NCI-H2227 treated with DMSO at 0.1 percent for 48 hours (cell line): ENCODE results near the gene FAM222A.

ENCODE experiments used
- DNase-seq: peaks from one replicate; lab custom pipeline; 2025; lab: John Stamatoyannopoulos, UW

The FAM222A gene

DNA sequence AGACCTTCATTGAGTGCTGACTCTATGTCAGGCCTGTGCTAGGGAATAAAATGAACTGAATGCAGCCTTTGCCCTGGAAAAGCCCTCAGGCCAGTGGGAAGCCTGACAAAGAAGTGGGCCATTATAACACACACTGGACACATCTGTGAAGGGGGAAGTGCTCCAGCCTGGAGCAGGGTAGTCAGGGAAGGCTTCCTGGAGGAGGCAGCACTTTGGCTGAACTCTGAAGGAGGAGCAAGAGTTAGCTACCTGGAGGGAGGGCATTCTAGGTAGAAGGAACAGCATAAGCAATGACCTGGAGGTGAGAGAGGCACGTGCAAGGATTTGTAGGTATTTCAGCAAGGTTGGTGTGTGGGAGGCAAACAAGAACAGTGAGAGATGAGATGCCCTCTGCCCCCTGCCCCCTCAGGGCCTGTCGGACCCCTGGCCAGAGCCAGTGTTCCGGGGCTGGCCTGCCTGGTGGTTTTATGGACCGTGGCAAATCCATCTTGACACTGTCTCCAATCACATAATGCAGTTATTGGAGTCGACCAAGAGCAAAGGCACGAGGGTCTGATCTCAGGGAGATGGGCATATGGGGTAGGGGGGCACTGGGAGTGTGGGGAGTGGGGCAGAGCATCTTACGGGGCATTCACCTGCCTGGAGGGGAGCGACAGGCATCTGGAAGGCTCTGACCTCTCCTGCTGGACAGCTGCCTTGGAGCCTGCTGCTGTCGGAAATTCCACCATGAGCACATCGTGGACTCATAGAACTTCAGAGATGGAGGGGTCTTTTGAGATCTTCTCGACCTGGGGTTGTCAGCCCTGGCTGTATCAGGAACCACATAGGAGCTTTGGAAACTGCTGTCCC, 2.7 kb upstream of the FAM222A start:
- DNase-seq: no peak

DNA sequence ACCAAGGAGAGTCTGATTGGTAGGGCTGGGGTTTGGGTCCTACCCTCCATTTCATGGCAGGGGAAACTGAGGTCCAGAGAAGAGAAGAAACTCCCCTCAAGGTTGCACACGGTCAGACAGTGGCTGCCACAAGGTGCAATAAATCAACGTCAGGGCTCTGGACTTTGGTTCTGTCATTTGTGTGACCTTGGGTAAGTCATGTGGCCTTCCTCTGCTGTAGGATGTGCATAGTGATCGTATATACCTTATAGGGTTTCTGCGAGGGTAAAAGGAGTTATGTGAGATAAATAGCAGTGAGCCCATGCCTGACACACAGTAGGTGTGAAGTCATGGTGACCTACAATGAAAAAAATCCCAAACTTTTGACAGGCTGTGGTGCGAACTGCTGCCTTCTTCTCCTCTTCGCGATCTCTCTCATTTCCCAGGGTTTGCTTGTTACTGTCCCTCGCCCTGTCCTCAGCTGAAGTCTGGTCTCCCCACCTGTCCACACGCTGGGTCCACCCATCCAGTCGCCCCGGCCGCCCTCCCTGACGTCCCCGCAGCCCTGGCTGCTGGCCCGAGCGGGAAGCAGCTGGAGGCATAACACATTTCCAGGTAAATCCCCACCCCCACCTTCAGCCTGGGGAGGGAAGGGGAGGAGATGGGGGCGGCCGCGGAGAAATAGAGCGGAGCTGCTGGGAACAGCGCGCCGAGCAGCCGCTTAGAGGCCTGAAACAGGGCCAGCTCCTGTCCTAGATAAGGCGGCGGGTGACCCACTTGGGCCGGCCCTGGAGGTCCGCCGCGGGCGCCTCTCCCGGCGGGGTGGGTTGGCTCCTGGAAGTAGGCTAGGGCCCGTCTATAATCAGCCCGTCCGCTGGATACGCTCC, 1.8 kb upstream of the FAM222A start:
- no peak for DNase-seq

DNA sequence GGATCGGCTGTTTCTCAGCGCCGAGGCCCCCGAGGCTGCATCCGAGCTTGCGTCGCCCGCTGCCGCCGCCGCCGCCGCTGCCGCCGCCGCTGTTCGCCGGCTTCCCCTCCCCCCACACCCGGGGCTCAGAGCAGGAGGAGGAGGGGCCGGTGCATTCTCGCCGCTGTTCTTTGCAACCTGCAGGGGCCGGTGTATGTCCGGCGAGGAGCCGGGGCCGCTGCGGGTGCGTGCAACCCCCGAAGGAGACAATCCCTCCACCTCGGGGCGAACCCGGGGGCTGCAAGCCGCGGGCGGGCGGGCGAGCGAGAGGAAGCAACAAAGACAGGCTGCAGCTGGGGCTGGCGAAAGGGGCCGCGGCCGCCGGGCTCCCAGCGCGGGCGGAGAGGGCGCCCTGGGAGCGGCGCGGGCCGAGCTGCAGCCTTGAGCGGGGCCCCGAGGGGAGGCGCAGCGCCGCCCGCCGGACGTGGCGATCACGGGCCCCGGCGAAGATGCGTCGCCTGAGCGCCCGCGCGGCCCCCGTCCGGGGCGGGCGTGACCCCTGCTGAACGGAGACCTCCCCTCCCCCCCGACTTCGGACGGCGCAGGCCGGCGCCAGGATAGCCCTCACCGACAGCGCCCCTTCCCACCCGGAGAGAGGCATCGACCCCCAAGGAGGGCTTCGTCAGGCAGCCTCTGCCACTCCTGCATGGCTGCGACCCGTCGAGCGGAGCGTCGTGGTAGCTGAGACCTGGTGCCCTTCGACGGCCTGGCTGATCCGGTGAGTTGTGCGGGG, 702 bp downstream of the FAM222A start:
- DNase-seq: peak; percentile 37

DNA sequence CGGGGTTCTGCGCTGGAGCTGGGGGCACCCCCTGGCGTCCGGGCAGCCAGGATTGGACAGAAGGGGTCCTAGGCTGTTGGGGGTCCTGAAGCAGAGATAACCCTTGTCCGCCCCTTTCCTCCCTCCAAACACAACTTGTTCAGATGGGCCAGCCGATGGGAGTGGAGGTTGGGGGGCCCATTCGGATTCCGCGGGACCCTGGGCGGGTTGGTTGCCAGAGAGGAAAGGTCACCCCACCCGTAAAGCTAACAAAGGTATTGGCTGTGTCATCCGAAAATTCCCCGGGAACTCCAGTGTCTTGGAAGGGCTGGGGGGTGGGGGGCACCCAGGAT, 1.3 kb downstream of the FAM222A start:
- DNase-seq: no peak

DNA sequence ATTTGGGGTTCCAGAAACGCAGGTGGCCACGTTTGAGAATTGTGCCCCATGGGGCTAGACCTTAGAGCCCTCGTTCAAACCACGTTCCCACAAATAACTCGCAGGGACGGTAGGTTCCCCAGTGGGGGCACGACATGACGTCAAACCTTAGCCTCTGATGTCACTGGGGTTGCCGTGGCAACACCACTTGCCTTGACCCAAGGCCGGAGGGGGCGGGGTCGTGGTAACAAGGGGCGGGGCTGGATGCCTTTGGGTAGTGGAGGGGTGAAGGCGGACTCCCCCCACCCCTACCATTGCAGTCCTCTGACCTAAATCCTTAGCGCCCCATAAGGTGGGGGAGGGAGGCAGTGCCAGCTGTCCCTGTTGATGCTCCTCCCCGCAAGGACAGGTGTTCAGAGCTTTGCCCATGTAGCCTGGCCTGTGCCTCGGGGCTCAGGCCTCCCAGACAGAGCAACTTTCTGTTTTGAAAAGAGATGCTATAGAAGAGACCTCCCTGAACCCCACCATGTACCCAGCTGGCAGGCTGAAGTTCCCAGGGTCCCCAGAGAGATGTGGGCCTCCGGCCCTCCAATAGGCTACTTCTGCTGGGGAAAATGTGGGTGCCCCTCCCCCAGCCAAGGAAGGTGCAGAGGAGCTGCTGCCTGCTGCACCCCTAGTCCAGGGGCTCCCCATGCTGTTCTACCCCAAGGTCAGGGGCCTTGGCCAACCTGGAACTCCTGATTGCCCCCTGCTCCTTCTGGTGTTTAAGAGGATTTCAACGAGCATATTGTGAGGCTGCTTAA, 1.9 kb downstream of the FAM222A start:
- DNase-seq: no peak

DNA sequence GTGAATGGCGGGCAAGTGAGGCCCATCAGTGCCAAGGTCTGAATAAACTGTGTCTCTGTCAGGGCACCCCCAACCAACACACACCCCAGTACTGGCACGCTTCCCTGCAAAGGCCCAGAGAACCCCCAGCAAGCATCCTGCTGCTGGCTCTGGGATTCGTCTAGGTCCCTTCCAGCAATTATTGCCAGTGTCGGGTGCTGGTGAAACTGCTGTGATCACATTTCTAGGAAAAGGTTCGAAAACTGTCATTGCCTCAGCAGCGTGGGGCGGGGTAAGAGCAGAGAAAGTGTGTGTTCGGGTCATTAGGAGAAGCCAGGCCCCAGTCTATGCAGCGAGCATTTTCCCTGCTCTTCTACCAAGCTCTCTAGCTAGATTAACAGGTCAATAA, 2.5 kb downstream of the FAM222A start:
- peak; percentile 68 for DNase-seq

DNA sequence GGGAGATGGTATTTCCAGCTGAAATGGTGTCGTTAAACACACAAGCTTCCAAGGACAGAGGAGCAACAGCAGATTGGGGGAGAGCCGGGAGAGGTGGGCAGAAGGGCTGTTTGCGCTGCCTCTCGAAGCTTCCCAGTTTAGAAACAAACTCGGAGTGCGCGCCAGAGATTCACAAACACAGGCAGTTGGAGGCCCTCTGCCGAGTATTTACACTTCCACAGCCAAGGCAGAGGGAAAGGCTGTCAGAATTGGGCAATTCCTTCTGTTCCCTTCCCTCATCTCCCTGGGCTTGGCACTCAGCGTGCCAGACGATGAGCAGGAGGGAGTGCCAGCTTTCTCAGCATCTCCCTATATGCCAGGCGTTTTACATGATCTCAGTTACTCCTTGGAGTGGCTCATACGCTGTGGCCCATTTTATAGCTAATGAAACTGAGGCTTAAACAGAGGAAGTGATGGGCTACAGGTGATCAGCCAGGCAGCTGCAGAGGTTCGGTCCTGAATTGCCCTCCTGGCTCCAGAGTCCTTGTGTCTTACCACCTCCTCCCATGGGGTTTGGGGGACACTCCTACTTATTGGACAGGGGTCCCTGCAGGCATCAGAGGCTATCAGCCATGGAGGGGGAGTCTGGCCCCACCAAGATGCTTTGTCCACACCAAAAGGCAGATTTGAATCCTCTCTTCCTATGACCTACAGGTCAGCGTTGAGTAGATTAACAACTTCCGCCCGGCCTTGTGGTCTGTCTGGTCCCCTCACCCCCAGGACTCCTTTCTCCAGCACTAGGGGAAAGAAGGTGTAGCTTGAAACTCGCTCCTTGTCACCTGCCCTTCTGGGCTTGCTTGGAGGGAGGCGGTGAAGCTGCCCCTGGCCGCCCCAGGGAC, 3.1 kb downstream of the FAM222A start:
- DNase-seq: peak; percentile 68

DNA sequence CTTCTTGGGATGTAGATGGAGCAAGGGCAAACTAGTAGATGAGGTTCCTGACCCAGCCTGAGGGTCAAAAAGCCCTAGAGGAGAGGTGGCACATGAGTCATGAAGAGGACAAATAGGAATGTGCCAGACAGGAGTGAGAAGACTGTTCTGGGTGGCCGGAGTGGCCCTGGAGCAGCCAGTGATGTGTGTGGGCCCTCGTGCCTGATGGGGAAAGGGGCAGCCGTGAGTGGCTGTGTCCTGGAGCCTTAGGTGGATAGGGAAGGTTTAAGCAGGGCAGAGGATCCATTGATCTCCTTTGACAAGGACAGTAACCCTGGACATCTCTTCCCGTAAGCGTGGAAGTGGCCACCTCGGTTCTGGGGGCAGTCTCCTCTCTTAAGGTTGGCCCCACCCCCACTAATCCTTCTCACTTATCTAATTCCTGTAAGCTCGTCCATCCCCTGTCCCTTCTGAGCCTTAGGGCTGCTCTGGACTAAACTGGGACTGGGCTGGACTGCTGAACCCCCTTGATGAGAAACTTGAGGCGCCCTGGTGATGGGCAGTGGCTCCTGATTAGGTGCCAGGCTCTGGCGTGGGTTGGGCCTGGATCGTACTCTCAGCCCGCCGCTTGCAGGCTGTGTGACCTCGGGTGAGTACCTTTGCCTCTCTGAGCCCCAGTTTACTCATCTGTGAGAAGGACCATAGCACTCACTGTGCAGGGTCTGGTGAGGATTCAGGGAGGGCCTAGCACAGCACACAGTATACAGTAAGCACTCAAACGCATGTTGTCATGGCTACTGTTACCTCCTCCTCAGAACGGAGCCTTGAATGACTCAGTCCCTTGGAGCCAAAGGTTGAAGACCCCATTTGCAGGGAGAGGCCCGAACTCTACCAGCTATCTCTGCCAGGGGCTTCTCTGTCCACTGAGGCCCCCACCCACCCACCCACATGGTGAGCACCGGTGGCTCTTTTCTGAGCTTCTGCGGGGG, 4.0 kb downstream of the FAM222A start:
- no peak for DNase-seq

DNA sequence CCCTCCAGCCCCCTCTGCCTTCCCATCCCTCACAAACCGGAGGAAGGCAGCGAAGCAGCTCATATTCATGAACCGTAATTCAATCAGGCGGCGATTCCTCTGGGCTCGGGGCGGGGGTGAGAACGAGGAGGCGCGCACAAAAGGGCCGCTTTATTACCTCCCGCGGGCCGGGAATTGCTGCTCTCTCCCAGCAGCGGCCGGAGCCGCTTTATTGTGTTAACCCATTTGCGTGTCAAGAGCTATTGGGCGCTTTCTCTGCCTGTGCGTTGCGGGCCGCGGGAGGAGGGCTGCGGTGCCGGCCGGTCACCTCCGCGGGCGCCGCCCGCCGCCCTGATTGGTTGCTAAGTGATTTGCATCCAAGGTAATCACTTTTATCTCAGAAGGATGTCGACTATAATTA, 4.8 kb downstream of the FAM222A start:
- peak; percentile 75 for DNase-seq

DNA sequence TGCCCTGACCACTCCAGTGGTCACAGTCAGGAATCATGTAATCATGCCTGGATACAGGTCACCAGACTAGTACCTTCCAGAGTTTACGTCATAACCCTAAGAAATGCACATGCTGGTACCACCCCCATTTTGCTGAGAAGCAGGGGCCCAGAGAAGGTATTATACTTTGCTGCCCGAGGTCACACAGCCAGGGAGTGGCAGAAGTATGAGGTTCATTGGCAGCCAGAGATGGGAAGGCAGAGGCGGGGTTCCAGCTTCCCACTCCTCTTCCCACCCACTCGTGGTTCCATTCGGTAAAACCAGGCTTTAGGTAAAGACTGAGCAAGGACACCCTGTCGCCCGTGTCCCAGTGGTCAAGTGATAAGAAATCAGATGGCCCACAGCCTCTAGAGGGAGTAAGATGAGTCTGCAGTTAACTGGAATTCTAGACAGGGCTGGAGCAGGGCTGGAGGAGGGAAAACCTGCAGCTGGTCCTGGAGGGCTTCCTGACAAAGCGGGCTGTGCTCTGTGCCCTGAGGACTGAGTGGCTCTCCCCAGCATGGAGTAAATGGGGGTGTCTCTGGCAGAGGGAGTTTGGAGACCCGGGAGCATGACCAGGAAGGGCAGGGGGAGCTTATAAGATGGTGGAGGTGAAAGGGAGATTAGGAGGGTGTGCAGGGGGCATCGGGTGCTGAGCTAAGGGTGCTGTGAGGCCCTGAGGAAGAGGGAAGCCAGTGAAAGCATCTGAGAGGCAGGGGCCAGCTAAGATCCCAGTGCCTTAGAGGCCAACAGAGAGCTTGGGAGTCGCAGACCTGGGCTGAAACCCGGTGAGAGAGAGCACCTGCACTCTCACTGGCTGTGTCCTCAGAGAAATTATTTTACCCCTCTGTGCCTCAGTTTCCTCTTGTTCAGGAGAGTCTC, 5.7 kb downstream of the FAM222A start:
- no peak for DNase-seq

DNA sequence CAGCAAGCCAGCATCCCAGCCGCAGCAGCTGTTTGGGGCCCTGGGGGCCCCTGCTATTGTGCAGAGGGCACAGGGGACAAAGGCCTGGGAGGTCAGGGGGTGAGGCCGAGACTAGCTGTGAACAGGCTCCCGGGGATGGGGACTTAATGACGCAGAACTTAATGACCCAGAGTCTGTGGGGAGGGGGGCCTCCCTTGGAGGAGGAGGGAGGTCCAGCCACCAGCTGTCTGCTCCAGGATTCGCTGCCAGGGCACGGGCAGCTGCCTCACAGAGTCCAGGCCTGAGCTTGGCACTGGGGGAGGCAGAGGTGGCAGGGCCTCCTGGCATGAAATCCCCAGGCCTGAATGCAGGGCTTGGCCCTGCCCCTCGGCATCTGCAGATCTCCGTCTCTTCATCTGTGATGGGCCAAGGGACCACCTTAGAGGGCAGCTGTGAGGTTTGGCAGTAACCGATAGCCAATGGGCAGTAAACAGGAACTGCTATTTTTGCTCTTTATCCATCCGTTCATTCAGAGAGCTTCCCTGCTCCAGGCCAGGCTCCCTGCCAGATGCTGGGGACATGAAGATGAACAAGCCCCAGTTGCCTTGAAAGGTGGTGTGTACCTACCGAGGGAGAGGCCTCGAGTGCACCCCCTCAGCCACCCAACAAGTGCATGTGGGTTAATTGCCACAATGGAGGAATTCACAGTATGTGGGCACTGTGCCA, 6.7 kb downstream of the FAM222A start:
- DNase-seq: no peak

DNA sequence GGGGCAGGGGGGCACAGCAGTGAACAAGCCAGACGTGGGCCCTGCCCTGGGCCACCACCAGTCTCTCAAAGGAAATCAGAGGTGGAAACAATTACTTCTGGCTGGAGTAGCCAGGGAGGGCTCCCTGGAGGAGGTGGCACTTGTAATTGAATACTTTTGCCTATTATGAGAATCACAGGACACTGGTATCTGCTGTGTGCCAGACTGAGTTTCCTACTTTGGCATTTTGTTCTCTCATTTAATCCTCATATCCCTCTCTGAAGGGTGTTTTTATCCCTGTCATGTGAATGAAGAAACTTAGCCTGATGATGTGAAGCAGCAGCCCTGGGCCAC, 7.2 kb downstream of the FAM222A start:
- no peak for DNase-seq

DNA sequence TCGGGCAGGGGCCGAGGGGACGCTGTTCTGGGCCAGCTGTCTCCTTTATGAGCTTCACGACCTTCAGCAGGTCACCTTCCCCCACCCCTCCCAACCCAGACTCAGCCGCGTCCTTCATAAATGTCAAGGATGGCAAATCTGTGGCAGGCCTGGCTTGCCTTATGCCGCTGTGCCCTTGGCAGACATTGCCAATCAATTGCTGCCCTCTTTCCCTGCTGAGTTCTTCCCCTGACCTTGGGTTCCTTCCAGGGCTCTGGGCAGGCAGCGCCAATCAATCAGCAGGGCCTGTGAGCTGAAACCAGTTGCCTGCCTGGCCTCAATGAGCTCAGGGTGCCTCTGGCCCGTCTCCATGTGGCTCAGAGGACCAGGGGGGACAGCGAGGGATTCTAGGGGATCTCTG, 7.7 kb downstream of the FAM222A start:
- no peak for DNase-seq

DNA sequence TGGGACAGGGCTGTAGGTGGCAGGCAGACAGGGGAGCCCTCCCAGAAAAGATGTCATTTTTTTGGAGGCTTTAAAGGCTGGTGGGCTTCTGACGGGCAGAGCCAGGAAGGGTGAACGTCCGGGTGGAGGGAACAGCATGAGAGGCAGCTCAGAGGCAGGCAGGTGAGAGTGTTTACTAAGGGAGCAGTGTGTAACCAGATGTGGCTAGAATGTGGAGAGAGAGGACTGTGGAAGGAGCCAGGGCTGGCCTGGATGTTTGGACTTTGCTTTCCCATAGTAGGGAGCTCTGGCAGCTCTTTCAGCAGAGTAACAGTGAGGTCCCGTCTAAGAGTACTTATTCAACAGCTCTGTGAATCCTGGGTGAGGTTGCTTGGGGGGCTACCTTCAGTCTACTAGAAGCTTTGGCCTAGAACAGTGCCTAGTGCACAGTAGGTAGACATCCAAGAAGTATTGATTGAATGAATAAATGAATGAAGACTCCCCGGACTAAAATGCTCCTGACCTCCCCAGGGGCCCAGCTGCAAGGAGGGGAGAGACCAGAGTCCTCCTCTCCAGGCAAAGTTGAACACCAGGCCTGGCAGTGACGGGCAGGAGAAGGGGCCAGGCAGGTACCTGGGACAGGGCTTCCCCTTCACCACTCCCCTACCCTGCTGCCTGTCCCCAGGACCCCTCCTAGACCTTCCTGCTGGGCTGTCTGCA, 8.5 kb downstream of the FAM222A start:
- no peak for DNase-seq

DNA sequence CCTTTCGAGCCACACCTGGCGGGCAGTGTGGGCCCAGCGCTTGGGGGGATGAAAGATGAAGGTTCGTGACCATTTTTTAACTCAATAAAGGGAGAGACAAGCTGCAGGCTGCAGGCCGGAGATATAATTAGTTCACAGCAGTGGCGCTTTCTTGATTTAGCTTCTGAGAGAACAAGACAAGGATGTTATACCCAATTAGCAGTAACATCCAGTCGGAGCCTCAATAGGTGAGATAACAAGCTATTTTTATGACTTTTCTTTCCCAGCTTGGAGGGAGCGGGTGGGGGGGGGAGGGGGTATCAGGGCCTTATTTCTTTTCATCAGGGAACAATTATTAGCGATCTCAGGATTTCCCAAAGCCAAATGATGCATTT, 9.1 kb downstream of the FAM222A start:
- no peak for DNase-seq

DNA sequence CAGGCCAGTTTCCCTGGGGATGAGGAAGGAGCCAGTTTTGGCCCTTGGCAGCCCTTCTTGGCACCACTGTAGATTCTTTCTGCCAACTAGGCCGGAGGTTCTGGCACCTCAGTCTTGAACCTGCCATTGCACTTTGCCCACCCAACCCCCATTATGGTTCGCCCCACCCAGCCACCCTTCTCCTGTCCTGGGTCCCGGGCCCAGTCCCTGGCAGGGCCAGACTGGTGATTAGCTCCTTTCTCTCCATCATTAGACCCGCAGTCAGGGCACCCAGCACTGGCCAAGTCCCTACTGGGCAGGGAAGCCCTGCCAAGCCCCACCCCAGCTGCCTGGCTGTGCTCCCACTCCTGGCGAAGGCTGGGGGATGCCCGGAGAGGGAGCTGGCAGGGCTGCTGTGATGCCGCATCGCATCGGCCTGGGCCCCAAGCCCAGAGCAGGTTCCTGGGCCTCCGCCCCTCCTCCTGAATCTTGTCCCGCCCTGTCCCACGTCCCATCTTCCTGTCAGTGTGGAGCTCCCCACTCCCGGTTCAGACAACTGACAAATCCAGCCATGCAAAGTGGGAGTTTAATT, 9.8 kb downstream of the FAM222A start:
- DNase-seq: no peak

DNA sequence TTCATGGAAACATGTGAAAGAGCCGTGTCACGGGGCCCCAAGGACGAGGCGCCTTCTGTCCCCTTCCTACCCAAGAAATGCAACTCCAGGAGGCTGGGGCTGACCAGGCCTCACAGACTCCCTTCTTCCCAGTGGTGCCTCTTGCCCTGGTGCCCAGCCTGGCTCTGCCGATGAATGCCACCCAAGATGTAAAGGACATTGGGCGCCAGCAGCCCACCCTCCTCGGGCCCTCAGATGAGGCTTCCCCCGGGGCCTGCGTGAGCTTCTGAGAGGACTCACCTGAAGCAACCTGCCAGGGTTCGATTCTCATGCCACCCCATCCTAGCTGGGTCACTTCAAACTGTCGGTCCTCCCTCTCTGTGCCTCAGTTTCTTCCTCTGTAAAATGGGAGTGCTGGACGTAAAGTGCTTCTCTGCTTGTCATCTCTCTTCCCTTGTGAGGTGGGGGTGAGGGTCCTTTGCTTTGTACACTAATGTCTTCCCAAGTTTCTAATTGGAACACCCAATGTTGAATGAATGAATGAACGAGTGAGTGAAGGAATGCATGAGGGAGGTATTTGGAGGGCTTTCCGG, 10.8 kb downstream of the FAM222A start:
- DNase-seq: no peak
